ENCODE data around the gene PELI1. TPM values are rescaled to one million over a fixed set of nuclear protein-coding genes. Genes with fewer than 3 reads are reported as not detected.
A peak's percentile ranks its signal among the peaks of the same experiment; 100 is the strongest.

PELI1 gene
- total RNA-seq, 1 donor from 2014 or later, result 31.5 TPM

GRCh38 chr2:64143169-64144056, 807 bp downstream of the PELI1 start:
- no peaks in the 10 kb centered on the region for H3K27me3 Mint-ChIP-seq (ENCODE audit: unreplicated experiment)
- no peaks in the 10 kb centered on the region for H3K9me3 Mint-ChIP-seq (ENCODE audit: unreplicated experiment)
- H3K4me3 Mint-ChIP-seq (ENCODE audit: unreplicated experiment), result peak overlapping the region; percentile 96
- peaks cover 6% of the 10 kb centered on the region for H3K36me3 Mint-ChIP-seq (ENCODE audit: unreplicated experiment)
- TF ChIP-seq, protein P1, sequence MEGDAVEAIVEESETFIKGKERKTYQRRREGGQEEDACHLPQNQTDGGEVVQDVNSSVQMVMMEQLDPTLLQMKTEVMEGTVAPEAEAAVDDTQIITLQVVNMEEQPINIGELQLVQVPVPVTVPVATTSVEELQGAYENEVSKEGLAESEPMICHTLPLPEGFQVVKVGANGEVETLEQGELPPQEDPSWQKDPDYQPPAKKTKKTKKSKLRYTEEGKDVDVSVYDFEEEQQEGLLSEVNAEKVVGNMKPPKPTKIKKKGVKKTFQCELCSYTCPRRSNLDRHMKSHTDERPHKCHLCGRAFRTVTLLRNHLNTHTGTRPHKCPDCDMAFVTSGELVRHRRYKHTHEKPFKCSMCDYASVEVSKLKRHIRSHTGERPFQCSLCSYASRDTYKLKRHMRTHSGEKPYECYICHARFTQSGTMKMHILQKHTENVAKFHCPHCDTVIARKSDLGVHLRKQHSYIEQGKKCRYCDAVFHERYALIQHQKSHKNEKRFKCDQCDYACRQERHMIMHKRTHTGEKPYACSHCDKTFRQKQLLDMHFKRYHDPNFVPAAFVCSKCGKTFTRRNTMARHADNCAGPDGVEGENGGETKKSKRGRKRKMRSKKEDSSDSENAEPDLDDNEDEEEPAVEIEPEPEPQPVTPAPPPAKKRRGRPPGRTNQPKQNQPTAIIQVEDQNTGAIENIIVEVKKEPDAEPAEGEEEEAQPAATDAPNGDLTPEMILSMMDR (IDR thresholded peaks at IDR 0.05), result no peak
- DNase-seq (ENCODE audit: extremely low spot score, unreplicated experiment), result no peak
- H3K27ac Mint-ChIP-seq (ENCODE audit: unreplicated experiment), result peak overlapping the region; percentile 91
- H3K4me1 Mint-ChIP-seq (ENCODE audit: unreplicated experiment), result peaks cover 35% of the 10 kb centered on the region

GRCh38 chr2:64142741-64143168, 1.5 kb downstream of the PELI1 start:
- no peak for DNase-seq (ENCODE audit: extremely low spot score, unreplicated experiment)
- TF ChIP-seq, protein P1 (IDR thresholded peaks at IDR 0.05), result no peak

GRCh38 chr2:64141674-64142405, 2.4 kb downstream of the PELI1 start:
- DNase-seq (ENCODE audit: extremely low spot score, unreplicated experiment), result no peak
- H3K4me1 Mint-ChIP-seq (ENCODE audit: unreplicated experiment), result peaks cover 49% of the 10 kb centered on the region
- peak overlapping the region; percentile 96 for H3K4me3 Mint-ChIP-seq (ENCODE audit: unreplicated experiment)
- H3K36me3 Mint-ChIP-seq (ENCODE audit: unreplicated experiment), result peaks cover 8% of the 10 kb centered on the region
- H3K27me3 Mint-ChIP-seq (ENCODE audit: unreplicated experiment), result no peaks in the 10 kb centered on the region
- H3K9me3 Mint-ChIP-seq (ENCODE audit: unreplicated experiment), result no peaks in the 10 kb centered on the region
- TF ChIP-seq, protein P1 (IDR thresholded peaks at IDR 0.05), result no peak
- peak overlapping the region; percentile 91 for H3K27ac Mint-ChIP-seq (ENCODE audit: unreplicated experiment)

More at GRCh38 chr2:64142741-64143168, 1.5 kb downstream of the PELI1 start:
- Mint-ChIP-seq H3K27ac (ENCODE audit: unreplicated experiment) (peak overlapping the region; percentile 91), H3K36me3 (ENCODE audit: unreplicated experiment) (peaks cover 8% of the 10 kb centered on the region), H3K27me3 (ENCODE audit: unreplicated experiment) (no peaks in the 10 kb centered on the region), H3K4me1 (ENCODE audit: unreplicated experiment) (peaks cover 41% of the 10 kb centered on the region), H3K4me3 (ENCODE audit: unreplicated experiment) (peak overlapping the region; percentile 96), H3K9me3 (ENCODE audit: unreplicated experiment) (no peaks in the 10 kb centered on the region)

- Mint-ChIP-seq H3K27me3 (ENCODE audit: unreplicated experiment) (no peaks in the 10 kb centered on the region), H3K27ac (ENCODE audit: unreplicated experiment) (peak overlapping the region; percentile 43), H3K9me3 (ENCODE audit: unreplicated experiment) (no peaks in the 10 kb centered on the region), H3K4me3 (ENCODE audit: unreplicated experiment) (no peak overlapping the region), H3K4me1 (ENCODE audit: unreplicated experiment) (peaks cover 52% of the 10 kb centered on the region), H3K36me3 (ENCODE audit: unreplicated experiment) (peaks cover 8% of the 10 kb centered on the region)
- TF ChIP-seq, protein P1 (IDR thresholded peaks at IDR 0.05), result no peak
- DNase-seq (ENCODE audit: extremely low spot score, unreplicated experiment), result no peak
These were observed 3.5 kb downstream of the PELI1 start for GRCh38 chr2:64140665-64141200.
